Tibial artery (tissue), 4 donors: ENCODE results near the gene LDLRAD2.

ENCODE experiments used
- DNase-seq, 2 donors: peaks; one replicate each; pipeline ENCODE4 v3.0.0-alpha.2; 2019
- H3K27ac ChIP-seq, 2 donors: fragments of 200-600 bp; sonication (generic) in 1 of 2; 1 replicate in 1 of 2; 2 replicates in 1 of 2; pipeline ENCODE4 v1.5.1; 2018 to 2019; ENCODE audit warnings: mild to moderate bottlenecking in 1 of 2
- H3K27me3 ChIP-seq, 2 donors: fragments of 200-600 bp; sonication (generic) in 1 of 2; one replicate each; pipeline versions ENCODE4 v1.5.1 to v1.6.0; 2016 to 2019
- H3K36me3 ChIP-seq, 3 donors: fragments of 200-600 bp; sonication (generic) in 2 of 3; one replicate each; pipeline ENCODE4 v1.5.1; 2016 to 2019; ENCODE audit warnings: mild to moderate bottlenecking in 2 of 3
- H3K4me1 ChIP-seq, 4 donors: fragments of 200-600 bp; sonication (generic) in 2 of 4; 1 replicate in 3 of 4; 2 replicates in 1 of 4; pipeline ENCODE4 v1.5.1; 2016 to 2019
- H3K4me3 ChIP-seq, 2 donors: fragments of 200-600 bp; sonication (generic) in 1 of 2; 1 replicate in 1 of 2; 2 replicates in 1 of 2; pipeline ENCODE4 v1.5.1; 2018 to 2019; ENCODE audit warnings: mild to moderate bottlenecking in 2 of 2
- H3K9me3 ChIP-seq, 3 donors: fragments of 200-600 bp; sonication (generic) in 1 of 3; one replicate each; pipeline ENCODE4 v1.5.1; 2016 to 2019
- CTCF ChIP-seq, 2 experiments: fragments of 200-600 bp in 1 of 2; fragments of 450-650 bp in 1 of 2; IDR thresholded peaks; one replicate each; pipeline ENCODE4 v1.5.1; 2017 to 2019; ENCODE audit warnings: antibody characterized with exemption in 2 of 2, mild to moderate bottlenecking in 1 of 2, moderate library complexity in 1 of 2
- intact Hi-C: fragments of 100-400 bp; cut with DNase I; formaldehyde crosslinking; loops from one replicate; pipeline ENCODE4 v1.15.0; 2023; ENCODE audit warnings: low total_unique reads

The LDLRAD2 gene

GRCh38 chr1:21818656-21819055 is 6.6 kb downstream of the LDLRAD2 start:
- H3K36me3 ChIP-seq: peaks cover 22 to 33% (median 32%) of the 10 kb centered on the region in 3 donors
- intact Hi-C loops: no loop called here
- H3K27ac ChIP-seq: no peak overlapping the region
- peaks cover 0 to 4% of the 10 kb centered on the region in 2 donors for H3K27me3 ChIP-seq
- no peak for TF ChIP-seq CTCF (IDR thresholded peaks at IDR 0.05)
- DNase-seq: no peak
- H3K4me3 ChIP-seq: no peak overlapping the region
- H3K4me1 ChIP-seq: peaks cover 0 to 8% (median 6%) of the 10 kb centered on the region in 4 donors
- no peaks in the 10 kb centered on the region for H3K9me3 ChIP-seq

- intact Hi-C loops: no loop called here
- peaks cover 41 to 53% (median 52%) of the 10 kb centered on the region in 3 donors for H3K36me3 ChIP-seq
These were observed 8.7 kb downstream of the LDLRAD2 start for GRCh38 chr1:21820597-21821232.

GRCh38 chr1:21821385-21822019 is 9.4 kb downstream of the LDLRAD2 start:
- no peaks in the 10 kb centered on the region for H3K4me1 ChIP-seq
- H3K27me3 ChIP-seq: no peaks in the 10 kb centered on the region
- H3K27ac ChIP-seq: no peak overlapping the region
- TF ChIP-seq CTCF (IDR thresholded peaks at IDR 0.05): no peak
- H3K4me3 ChIP-seq: no peak overlapping the region
- peaks cover 49 to 61% (median 60%) of the 10 kb centered on the region in 3 donors for H3K36me3 ChIP-seq
- no peak for DNase-seq
- intact Hi-C loops: no loop called here
- H3K9me3 ChIP-seq: no peaks in the 10 kb centered on the region

More at GRCh38 chr1:21820597-21821232, 8.7 kb downstream of the LDLRAD2 start:
- Histone ChIP-seq H3K4me1 (no peaks in the 10 kb centered on the region), H3K27me3 (no peaks in the 10 kb centered on the region), H3K9me3 (no peaks in the 10 kb centered on the region), H3K27ac (no peak overlapping the region), H3K4me3 (no peak overlapping the region)
- no peak for TF ChIP-seq CTCF (IDR thresholded peaks at IDR 0.05)
- DNase-seq: no peak

GRCh38 chr1:21822349-21822748 is 10.3 kb downstream of the LDLRAD2 start:
- TF ChIP-seq CTCF (IDR thresholded peaks at IDR 0.05): no peak
- Histone ChIP-seq H3K4me1 (no peaks in the 10 kb centered on the region), H3K27me3 (no peaks in the 10 kb centered on the region), H3K27ac (no peak overlapping the region), H3K4me3 (no peak overlapping the region), H3K9me3 (no peaks in the 10 kb centered on the region), H3K36me3 (peaks cover 58 to 70% (median 69%) of the 10 kb centered on the region in 3 donors)
- no peak for DNase-seq
- intact Hi-C loops: no loop called here

GRCh38 chr1:21823206-21823979 is 11.3 kb downstream of the LDLRAD2 start:
- Histone ChIP-seq H3K4me3 (no peak overlapping the region), H3K36me3 (peaks cover 68 to 80% (median 79%) of the 10 kb centered on the region in 3 donors), H3K9me3 (no peaks in the 10 kb centered on the region), H3K4me1 (no peaks in the 10 kb centered on the region), H3K27me3 (no peaks in the 10 kb centered on the region), H3K27ac (no peak overlapping the region)
- DNase-seq: no peak
- TF ChIP-seq CTCF (IDR thresholded peaks at IDR 0.05): no peak
- intact Hi-C loops: no loop called here
